Endometrial microvascular endothelial cells (primary cell): Measurements from ENCODE around the gene ARPP21. TPM values are rescaled to one million over a fixed set of nuclear protein-coding genes. Genes with fewer than 3 reads are reported as not detected.

Source experiments
- in situ Hi-C: cut with HindIII; loops from 2 replicates; pipeline ENCODE4 v1.10.0; 2017; ENCODE audit warnings: low sequenced_read_pairs, low pct_unique_long_range_greater_than_20kb; ENCODE audit errors: inconsistent ontology term
- total RNA-seq: library from RNA; depleted of rRNA; stranded (reverse); fragments of >200 nt; gene quantifications from one replicate; pipeline ENCODE4 v1.2.3, GENCODE V29; 2015; ENCODE audit errors: inconsistent ontology term

The ARPP21 gene
- total RNA-seq, 1 donor from 2014 or later: not detected

DNA sequence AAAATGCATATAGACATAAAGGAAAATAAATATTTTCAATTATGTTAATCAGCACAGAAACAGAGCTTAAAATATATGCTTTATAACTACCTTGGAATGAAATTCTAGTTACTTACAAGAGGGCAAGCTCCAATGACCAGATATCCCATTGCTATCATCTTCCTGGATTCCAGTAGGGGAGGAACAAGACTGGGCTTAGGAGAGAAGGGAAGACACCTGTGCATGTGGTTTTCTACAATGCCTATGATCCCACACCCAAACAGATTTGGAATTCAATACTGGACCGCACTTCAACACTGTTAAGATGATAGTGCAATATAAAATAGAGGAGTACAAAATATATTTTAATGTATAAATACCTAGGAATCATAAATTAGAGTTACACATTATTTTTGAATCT, 79.6 kb downstream of the ARPP21 start:
- in situ Hi-C loops: no loop called here

- in situ Hi-C loops: no loop called here
These were observed 82.3 kb downstream of the ARPP21 start for GRCh38 chr3:35721628-35722027.

DNA sequence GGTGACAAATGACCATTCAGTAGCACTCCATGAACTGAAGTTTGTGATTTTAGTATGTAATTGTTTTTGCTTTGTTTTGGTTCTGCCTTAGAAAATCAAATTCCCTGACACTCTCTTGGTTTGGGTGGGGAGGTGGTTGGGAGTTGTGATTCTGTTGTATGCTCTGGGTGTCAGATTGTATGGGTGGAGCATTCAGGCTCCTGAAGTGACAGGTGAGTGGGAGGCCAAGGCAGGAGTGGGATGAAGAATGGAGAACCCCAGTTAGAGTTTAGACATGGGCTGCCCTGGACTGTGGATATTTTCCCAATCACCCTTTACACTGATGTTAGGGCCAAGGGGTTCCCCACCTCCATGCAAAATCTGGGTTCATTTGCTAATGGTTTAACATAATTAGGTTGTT, 83.6 kb downstream of the ARPP21 start:
- in situ Hi-C loops: no loop called here

- in situ Hi-C loops: no loop called here
These were observed 84.3 kb downstream of the ARPP21 start for GRCh38 chr3:35723480-35724097.

DNA sequence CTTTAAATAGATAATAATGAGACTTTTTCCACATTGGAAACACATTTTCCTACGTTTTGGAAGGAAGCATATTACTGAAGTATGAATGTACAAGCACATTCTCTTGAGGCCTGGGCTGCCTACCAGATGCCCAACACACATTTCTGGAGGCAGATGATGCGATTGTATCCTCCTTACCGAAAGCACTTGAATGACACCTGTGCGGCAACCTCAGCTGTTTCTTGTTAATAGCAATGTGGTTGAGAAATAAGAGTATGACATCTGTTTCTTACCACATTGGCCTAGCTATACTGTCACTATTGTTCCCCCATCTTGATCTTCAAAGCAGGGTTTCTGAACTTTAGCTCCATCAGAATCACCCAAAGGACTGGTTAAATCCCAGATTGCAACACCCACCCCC, 84.8 kb downstream of the ARPP21 start:
- in situ Hi-C loops: no loop called here

- in situ Hi-C loops: no loop called here
These were observed 87.9 kb downstream of the ARPP21 start for GRCh38 chr3:35727179-35727578.

DNA sequence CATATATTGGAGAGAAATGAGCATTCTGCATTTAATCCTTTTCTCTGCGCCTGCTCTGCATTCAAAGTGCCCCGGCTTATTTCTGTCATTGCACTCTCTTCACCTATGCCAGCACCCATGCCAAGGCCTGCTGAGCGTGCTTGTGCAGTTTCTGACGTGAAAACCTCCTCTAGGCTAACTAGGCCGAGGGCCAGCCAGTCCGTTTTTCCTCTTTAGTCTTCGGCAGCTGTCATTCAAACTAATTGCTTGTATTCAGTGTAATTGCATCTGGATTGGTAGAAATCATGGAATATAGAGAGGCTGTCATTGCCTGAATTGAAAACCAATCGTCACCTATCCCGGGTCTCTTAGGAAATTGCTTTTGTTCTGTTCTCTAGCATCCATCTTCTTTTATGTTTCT, 94.0 kb downstream of the ARPP21 start:
- in situ Hi-C loops: no loop called here

- in situ Hi-C loops: no loop called here
These were observed 94.5 kb downstream of the ARPP21 start for GRCh38 chr3:35733864-35734263.

- in situ Hi-C loops: no loop called here
These were observed 97.8 kb downstream of the ARPP21 start for GRCh38 chr3:35737080-35737479.

DNA sequence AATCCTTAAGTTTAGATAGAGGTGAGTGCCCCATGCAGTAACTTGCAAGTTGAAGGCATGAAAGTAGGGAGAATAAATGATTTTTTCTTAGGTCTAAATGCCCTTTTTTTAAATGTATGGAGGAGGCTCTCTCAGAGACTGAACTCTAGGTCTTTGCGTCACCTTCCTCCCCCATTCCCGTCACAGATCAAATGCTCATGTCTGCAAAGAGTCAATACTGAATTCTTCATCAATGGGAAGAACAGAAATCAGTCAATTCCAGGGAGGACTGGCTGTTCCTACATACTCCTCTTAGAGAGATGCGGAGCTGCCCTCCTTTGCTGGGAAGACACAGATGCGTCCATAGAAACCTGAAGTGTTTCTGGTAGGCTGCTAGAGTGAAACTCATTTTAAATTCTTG, 98.2 kb downstream of the ARPP21 start:
- in situ Hi-C loops: no loop called here

DNA sequence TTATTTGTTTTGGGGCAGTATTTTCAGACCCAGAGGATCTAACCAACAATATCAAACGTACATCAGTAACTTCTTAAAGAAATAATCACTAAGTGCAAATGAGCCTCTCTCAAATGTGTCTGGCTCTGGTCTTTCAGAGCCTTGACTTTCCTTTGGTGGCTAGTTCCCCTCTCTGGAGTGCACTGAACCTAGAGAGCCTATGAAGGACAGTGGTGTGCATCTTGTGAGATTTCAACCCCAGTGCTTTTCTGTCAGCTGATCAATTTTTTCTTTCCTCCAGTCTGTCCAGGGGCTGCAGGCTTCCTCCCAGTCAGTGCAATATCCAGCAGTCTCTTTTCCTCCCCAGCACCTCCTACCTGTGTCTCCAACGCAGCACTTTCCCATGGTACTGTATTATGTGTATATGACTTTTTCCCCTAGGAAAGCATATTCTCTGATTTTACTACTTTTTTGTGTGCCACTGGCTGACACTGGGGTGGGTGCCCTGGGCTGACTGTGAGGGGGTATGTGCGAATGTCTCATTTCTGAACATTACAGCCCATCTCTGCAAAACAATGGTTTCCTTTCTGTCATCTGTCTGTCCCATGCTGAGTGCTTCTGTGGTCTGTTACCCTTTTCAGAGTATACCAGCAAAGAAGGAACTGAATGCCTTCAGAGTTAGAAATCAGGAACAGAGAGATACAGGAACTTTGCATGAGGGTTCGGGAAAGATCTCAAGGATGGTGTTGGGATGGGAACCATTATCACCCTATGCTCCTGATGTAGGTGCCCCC, 98.8 kb downstream of the ARPP21 start:
- in situ Hi-C loops: no loop called here

DNA sequence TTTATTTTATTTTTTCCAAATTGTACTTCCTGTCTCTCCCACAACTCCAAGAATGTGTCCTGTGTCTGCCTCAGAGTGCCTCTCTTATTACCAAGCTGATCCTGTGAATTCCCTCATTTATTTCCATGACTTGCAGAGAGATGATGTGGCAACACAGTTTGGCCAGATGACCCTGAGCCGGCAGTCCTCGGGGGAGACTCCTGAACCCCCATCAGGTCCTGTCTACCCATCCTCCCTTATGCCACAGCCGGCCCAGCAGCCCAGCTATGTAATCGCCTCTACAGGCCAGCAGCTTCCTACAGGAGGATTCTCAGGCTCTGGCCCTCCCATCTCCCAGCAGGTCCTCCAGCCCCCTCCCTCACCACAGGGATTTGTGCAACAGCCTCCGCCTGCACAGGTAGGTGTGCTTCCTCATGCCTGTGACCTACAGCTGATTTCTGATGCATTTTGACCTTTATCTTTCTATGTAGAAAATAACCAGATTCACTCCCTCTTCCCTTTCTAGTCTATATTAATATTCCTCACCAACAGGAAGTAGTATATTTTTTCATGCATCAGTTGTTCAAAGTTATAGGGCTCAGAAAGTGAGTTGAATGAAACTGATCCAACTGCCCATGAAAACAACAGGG, 100.0 kb downstream of the ARPP21 start:
- in situ Hi-C loops: no loop called here

GRCh38 chr3:35739964-35740527, 100.7 kb downstream of the ARPP21 start:
- in situ Hi-C loops: no loop called here

- in situ Hi-C loops: no loop called here
These were observed 103.9 kb downstream of the ARPP21 start for GRCh38 chr3:35743218-35743617.

GRCh38 chr3:35744419-35744818, 105.1 kb downstream of the ARPP21 start:
- in situ Hi-C loops: no loop called here

DNA sequence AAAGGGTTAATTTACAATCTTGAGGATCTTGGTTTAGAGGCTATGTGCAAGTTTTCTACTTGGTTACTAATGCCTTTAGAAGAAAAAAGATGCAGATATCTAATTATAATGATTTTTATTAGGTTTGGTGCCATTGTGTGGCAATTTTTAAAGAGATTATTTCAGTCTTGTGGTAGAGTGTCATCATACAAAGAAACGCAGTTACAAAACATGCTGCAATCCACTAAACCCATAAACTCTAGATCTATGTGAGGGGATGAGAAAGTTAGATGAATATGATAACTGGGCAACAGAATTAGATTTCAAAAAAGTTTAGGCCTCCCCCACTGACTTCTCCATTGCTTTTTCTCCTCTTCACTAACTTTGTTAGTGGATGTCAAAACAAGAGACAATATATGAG, 106.0 kb downstream of the ARPP21 start:
- in situ Hi-C loops: no loop called here

DNA sequence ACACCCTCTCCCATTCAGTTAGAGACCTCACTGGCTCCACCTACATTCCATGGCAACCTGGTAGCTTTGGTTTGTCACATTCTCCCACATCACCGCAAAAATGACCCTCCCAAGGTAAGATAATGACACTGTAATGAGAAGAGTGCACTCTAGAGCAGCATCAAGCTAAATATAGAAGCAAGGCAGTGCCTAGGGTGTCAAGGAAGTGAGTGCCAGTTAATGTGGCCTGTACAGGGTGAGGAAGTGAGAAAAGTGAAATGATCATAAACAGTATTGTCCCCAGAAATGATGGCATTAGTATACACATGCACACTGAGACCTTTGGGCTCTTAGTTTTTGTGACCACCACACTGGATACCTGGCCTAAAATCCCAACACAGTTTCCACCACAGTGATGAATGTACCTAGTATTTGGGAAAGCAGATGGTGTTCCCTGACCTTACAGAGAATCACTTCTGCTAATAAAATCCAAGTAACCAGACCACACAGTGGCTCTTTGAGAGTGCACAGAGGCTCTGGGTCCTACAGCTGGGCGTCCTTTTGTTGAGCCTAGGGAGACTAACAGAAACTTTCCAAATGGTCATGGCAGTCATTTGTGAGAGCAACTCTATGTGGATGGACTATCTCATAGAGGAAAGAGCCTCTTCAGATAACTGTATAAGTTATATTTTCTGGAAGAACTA, 106.6 kb downstream of the ARPP21 start:
- in situ Hi-C loops: no loop called here

GRCh38 chr3:35746492-35746891, 107.2 kb downstream of the ARPP21 start:
- in situ Hi-C loops: no loop called here

- in situ Hi-C loops: no loop called here
These were observed 108.8 kb downstream of the ARPP21 start for GRCh38 chr3:35748144-35748543.
